ENCODE results near the gene PIPOX. TPM values are rescaled to one million over a fixed set of nuclear protein-coding genes. Genes with fewer than 3 reads are reported as not detected.

PIPOX gene
- total RNA-seq, 1 donor from 2014 or later = 2.8 TPM

GRCh38 chr17:29061036-29061435 is 18.1 kb downstream of the PIPOX start:
- Mint-ChIP-seq H3K4me1 (ENCODE audit: low read depth) (no peaks in the 10 kb centered on the region), H3K9me3 (no peaks in the 10 kb centered on the region), H3K27ac (no peak overlapping the region), H3K27me3 (ENCODE audit: low read depth) (no peaks in the 10 kb centered on the region), H3K4me3 (ENCODE audit: low read depth) (no peak overlapping the region), H3K36me3 (ENCODE audit: low read depth) (no peaks in the 10 kb centered on the region)
- DNase-seq (ENCODE audit: low spot score) = no peak
- intact Hi-C loops (cut with micrococcal nuclease) = no loop called here

GRCh38 chr17:29062215-29062614 is 19.3 kb downstream of the PIPOX start:
- no peaks in the 10 kb centered on the region for H3K27me3 Mint-ChIP-seq (ENCODE audit: low read depth)
- H3K4me1 Mint-ChIP-seq (ENCODE audit: low read depth) = no peaks in the 10 kb centered on the region
- no peaks in the 10 kb centered on the region for H3K36me3 Mint-ChIP-seq (ENCODE audit: low read depth)
- H3K27ac Mint-ChIP-seq = no peak overlapping the region
- intact Hi-C loops (cut with micrococcal nuclease) = no loop called here
- H3K4me3 Mint-ChIP-seq (ENCODE audit: low read depth) = no peak overlapping the region
- no peak for DNase-seq (ENCODE audit: low spot score)
- H3K9me3 Mint-ChIP-seq = no peaks in the 10 kb centered on the region

GRCh38 chr17:29063992-29064391 is 21.1 kb downstream of the PIPOX start:
- intact Hi-C loops (cut with micrococcal nuclease) = no loop called here
- Mint-ChIP-seq H3K4me3 (ENCODE audit: low read depth) (no peak overlapping the region), H3K9me3 (no peaks in the 10 kb centered on the region), H3K27ac (no peak overlapping the region), H3K27me3 (ENCODE audit: low read depth) (no peaks in the 10 kb centered on the region), H3K4me1 (ENCODE audit: low read depth) (no peaks in the 10 kb centered on the region), H3K36me3 (ENCODE audit: low read depth) (no peaks in the 10 kb centered on the region)
- no peak for DNase-seq (ENCODE audit: low spot score)

- no peak overlapping the region for H3K27ac Mint-ChIP-seq
- H3K9me3 Mint-ChIP-seq = no peaks in the 10 kb centered on the region
- no peak overlapping the region for H3K4me3 Mint-ChIP-seq (ENCODE audit: low read depth)
- DNase-seq (ENCODE audit: low spot score) = no peak
- no peaks in the 10 kb centered on the region for H3K4me1 Mint-ChIP-seq (ENCODE audit: low read depth)
- intact Hi-C loops (cut with micrococcal nuclease) = no loop called here
- H3K27me3 Mint-ChIP-seq (ENCODE audit: low read depth) = no peaks in the 10 kb centered on the region
- H3K36me3 Mint-ChIP-seq (ENCODE audit: low read depth) = no peaks in the 10 kb centered on the region
Measured at GRCh38 chr17:29066047-29066446, 23.1 kb downstream of the PIPOX start.

GRCh38 chr17:29066606-29067005 is 23.7 kb downstream of the PIPOX start:
- no peaks in the 10 kb centered on the region for H3K9me3 Mint-ChIP-seq
- H3K4me3 Mint-ChIP-seq (ENCODE audit: low read depth) = no peak overlapping the region
- H3K4me1 Mint-ChIP-seq (ENCODE audit: low read depth) = no peaks in the 10 kb centered on the region
- no peaks in the 10 kb centered on the region for H3K36me3 Mint-ChIP-seq (ENCODE audit: low read depth)
- no peak for DNase-seq (ENCODE audit: low spot score)
- H3K27me3 Mint-ChIP-seq (ENCODE audit: low read depth) = no peaks in the 10 kb centered on the region
- H3K27ac Mint-ChIP-seq = no peak overlapping the region
- intact Hi-C loops (cut with micrococcal nuclease) = no loop called here

GRCh38 chr17:29068818-29069217 is 25.9 kb downstream of the PIPOX start:
- intact Hi-C loops (cut with micrococcal nuclease) = no loop called here
- Mint-ChIP-seq H3K4me1 (ENCODE audit: low read depth) (no peaks in the 10 kb centered on the region), H3K36me3 (ENCODE audit: low read depth) (no peaks in the 10 kb centered on the region), H3K4me3 (ENCODE audit: low read depth) (no peak overlapping the region), H3K9me3 (no peaks in the 10 kb centered on the region), H3K27ac (no peak overlapping the region), H3K27me3 (ENCODE audit: low read depth) (no peaks in the 10 kb centered on the region)
- no peak for DNase-seq (ENCODE audit: low spot score)

- DNase-seq (ENCODE audit: low spot score) = no peak
- Mint-ChIP-seq H3K36me3 (ENCODE audit: low read depth) (no peaks in the 10 kb centered on the region), H3K9me3 (no peaks in the 10 kb centered on the region), H3K27me3 (ENCODE audit: low read depth) (no peaks in the 10 kb centered on the region), H3K27ac (no peak overlapping the region), H3K4me3 (ENCODE audit: low read depth) (no peak overlapping the region), H3K4me1 (ENCODE audit: low read depth) (no peaks in the 10 kb centered on the region)
- intact Hi-C loops (cut with micrococcal nuclease) = no loop called here
Measured at GRCh38 chr17:29069526-29070041, 26.6 kb downstream of the PIPOX start.

GRCh38 chr17:29070308-29070707 is 27.4 kb downstream of the PIPOX start:
- intact Hi-C loops (cut with micrococcal nuclease) = no loop called here
- Mint-ChIP-seq H3K27ac (no peak overlapping the region), H3K9me3 (no peaks in the 10 kb centered on the region), H3K27me3 (ENCODE audit: low read depth) (no peaks in the 10 kb centered on the region), H3K4me3 (ENCODE audit: low read depth) (no peak overlapping the region), H3K4me1 (ENCODE audit: low read depth) (no peaks in the 10 kb centered on the region), H3K36me3 (ENCODE audit: low read depth) (no peaks in the 10 kb centered on the region)
- DNase-seq (ENCODE audit: low spot score) = no peak

GRCh38 chr17:29070781-29071180 is 27.8 kb downstream of the PIPOX start:
- Mint-ChIP-seq H3K4me3 (ENCODE audit: low read depth) (no peak overlapping the region), H3K9me3 (no peaks in the 10 kb centered on the region), H3K27ac (no peak overlapping the region), H3K36me3 (ENCODE audit: low read depth) (no peaks in the 10 kb centered on the region), H3K4me1 (ENCODE audit: low read depth) (no peaks in the 10 kb centered on the region), H3K27me3 (ENCODE audit: low read depth) (no peaks in the 10 kb centered on the region)
- intact Hi-C loops (cut with micrococcal nuclease) = no loop called here
- no peak for DNase-seq (ENCODE audit: low spot score)

GRCh38 chr17:29071303-29071702 is 28.4 kb downstream of the PIPOX start:
- intact Hi-C loops (cut with micrococcal nuclease) = no loop called here
- Mint-ChIP-seq H3K27me3 (ENCODE audit: low read depth) (no peaks in the 10 kb centered on the region), H3K4me3 (ENCODE audit: low read depth) (no peak overlapping the region), H3K27ac (no peak overlapping the region), H3K4me1 (ENCODE audit: low read depth) (no peaks in the 10 kb centered on the region), H3K36me3 (ENCODE audit: low read depth) (no peaks in the 10 kb centered on the region), H3K9me3 (no peaks in the 10 kb centered on the region)
- DNase-seq (ENCODE audit: low spot score) = no peak

GRCh38 chr17:29073045-29073444 is 30.1 kb downstream of the PIPOX start:
- intact Hi-C loops (cut with micrococcal nuclease) = no loop called here
- DNase-seq (ENCODE audit: low spot score) = no peak
- no peaks in the 10 kb centered on the region for H3K9me3 Mint-ChIP-seq
- no peaks in the 10 kb centered on the region for H3K36me3 Mint-ChIP-seq (ENCODE audit: low read depth)
- no peak overlapping the region for H3K4me3 Mint-ChIP-seq (ENCODE audit: low read depth)
- no peaks in the 10 kb centered on the region for H3K27me3 Mint-ChIP-seq (ENCODE audit: low read depth)
- no peaks in the 10 kb centered on the region for H3K4me1 Mint-ChIP-seq (ENCODE audit: low read depth)
- no peak overlapping the region for H3K27ac Mint-ChIP-seq

- no peak for DNase-seq (ENCODE audit: low spot score)
- Mint-ChIP-seq H3K27ac (no peak overlapping the region), H3K4me3 (ENCODE audit: low read depth) (no peak overlapping the region), H3K9me3 (no peaks in the 10 kb centered on the region), H3K36me3 (ENCODE audit: low read depth) (no peaks in the 10 kb centered on the region), H3K27me3 (ENCODE audit: low read depth) (no peaks in the 10 kb centered on the region), H3K4me1 (ENCODE audit: low read depth) (no peaks in the 10 kb centered on the region)
- intact Hi-C loops (cut with micrococcal nuclease) = no loop called here
Measured at GRCh38 chr17:29073520-29073919, 30.6 kb downstream of the PIPOX start.

GRCh38 chr17:29074488-29074887 is 31.5 kb downstream of the PIPOX start:
- intact Hi-C loops (cut with micrococcal nuclease) = no loop called here
- H3K36me3 Mint-ChIP-seq (ENCODE audit: low read depth) = peaks cover 3% of the 10 kb centered on the region
- no peaks in the 10 kb centered on the region for H3K9me3 Mint-ChIP-seq
- DNase-seq (ENCODE audit: low spot score) = no peak
- no peak overlapping the region for H3K27ac Mint-ChIP-seq
- no peaks in the 10 kb centered on the region for H3K27me3 Mint-ChIP-seq (ENCODE audit: low read depth)
- H3K4me3 Mint-ChIP-seq (ENCODE audit: low read depth) = no peak overlapping the region
- no peaks in the 10 kb centered on the region for H3K4me1 Mint-ChIP-seq (ENCODE audit: low read depth)

GRCh38 chr17:29076087-29076486 is 33.1 kb downstream of the PIPOX start:
- no peak overlapping the region for H3K27ac Mint-ChIP-seq

More at GRCh38 chr17:29076087-29076486, 33.1 kb downstream of the PIPOX start:
- no peak for DNase-seq (ENCODE audit: low spot score)
- no peaks in the 10 kb centered on the region for H3K9me3 Mint-ChIP-seq
- no peaks in the 10 kb centered on the region for H3K4me1 Mint-ChIP-seq (ENCODE audit: low read depth)
- intact Hi-C loops (cut with micrococcal nuclease) = no loop called here
- peaks cover 10% of the 10 kb centered on the region for H3K36me3 Mint-ChIP-seq (ENCODE audit: low read depth)
- no peak overlapping the region for H3K4me3 Mint-ChIP-seq (ENCODE audit: low read depth)
- H3K27me3 Mint-ChIP-seq (ENCODE audit: low read depth) = no peaks in the 10 kb centered on the region
